Measurements from ENCODE around the gene BEAN1.

- no peak for TF ChIP-seq CTCF (IDR thresholded peaks at IDR 0.05)
- TF ChIP-seq POLR2A (IDR thresholded peaks at IDR 0.05): no peak
These were observed 96.8 kb downstream of the BEAN1 start for GRCh38 chr16:66523861-66524354.

All from esophagus squamous epithelium (tissue), 4 donors.